CD4-positive, alpha-beta T cell treated with Interleukin-2 at 100 ng/mL for 4 hours (primary cell): ENCODE data around the gene SPATC1L.

Experiments
- DNase-seq: peaks from one replicate; pipeline ENCODE4 v3.0.0-alpha.2; 2020; ENCODE audit warnings: low spot score

The SPATC1L gene

GRCh38 chr21:46160907-46161632, 23.2 kb downstream of the SPATC1L start:
- no peak for DNase-seq

- no peak for DNase-seq
Observed at GRCh38 chr21:46160657-46160906, 23.7 kb downstream of the SPATC1L start.

GRCh38 chr21:46159841-46160656, 24.2 kb downstream of the SPATC1L start:
- no peak for DNase-seq

GRCh38 chr21:46159390-46159789, 24.9 kb downstream of the SPATC1L start:
- no peak for DNase-seq

- DNase-seq, result no peak
Observed at GRCh38 chr21:46158666-46159300, 25.5 kb downstream of the SPATC1L start.

GRCh38 chr21:46157987-46158451, 26.2 kb downstream of the SPATC1L start:
- no peak for DNase-seq

- DNase-seq, result no peak
Observed at GRCh38 chr21:46157396-46157986, 26.8 kb downstream of the SPATC1L start.

GRCh38 chr21:46156678-46157077, 27.6 kb downstream of the SPATC1L start:
- no peak for DNase-seq

- no peak for DNase-seq
Observed at GRCh38 chr21:46156378-46156645, 27.9 kb downstream of the SPATC1L start.

GRCh38 chr21:46155514-46156377, 28.5 kb downstream of the SPATC1L start, which contains the start of gene FTCD:
Gene FTCD (minus strand): TSS chr21:46155579. CDS start chr21:46155523, 56 bp downstream.
- no peak for DNase-seq

GRCh38 chr21:46154955-46155513, 29.2 kb downstream of the SPATC1L start:
- no peak for DNase-seq

- no peak for DNase-seq
Observed at GRCh38 chr21:46154155-46154954, 29.9 kb downstream of the SPATC1L start.

- DNase-seq, result peak; percentile 48
Observed at GRCh38 chr21:46153247-46154154, 30.8 kb downstream of the SPATC1L start.

GRCh38 chr21:46152927-46153246, 31.4 kb downstream of the SPATC1L start:
- no peak for DNase-seq

- DNase-seq, result no peak
Observed at GRCh38 chr21:46151989-46152926, 32.0 kb downstream of the SPATC1L start.

GRCh38 chr21:46151261-46151988, 32.8 kb downstream of the SPATC1L start:
- no peak for DNase-seq

GRCh38 chr21:46150491-46151121, 33.7 kb downstream of the SPATC1L start:
- no peak for DNase-seq
